Dedifferentiated amniotic fluid mesenchymal stem cell (primary cell): Measurements from ENCODE around the gene COASY.

Experiments
- DNase-seq: peaks from one replicate; pipeline ENCODE4 v3.0.0-alpha.2; 2016; ENCODE audit errors: extremely low spot score

COASY gene

DNA sequence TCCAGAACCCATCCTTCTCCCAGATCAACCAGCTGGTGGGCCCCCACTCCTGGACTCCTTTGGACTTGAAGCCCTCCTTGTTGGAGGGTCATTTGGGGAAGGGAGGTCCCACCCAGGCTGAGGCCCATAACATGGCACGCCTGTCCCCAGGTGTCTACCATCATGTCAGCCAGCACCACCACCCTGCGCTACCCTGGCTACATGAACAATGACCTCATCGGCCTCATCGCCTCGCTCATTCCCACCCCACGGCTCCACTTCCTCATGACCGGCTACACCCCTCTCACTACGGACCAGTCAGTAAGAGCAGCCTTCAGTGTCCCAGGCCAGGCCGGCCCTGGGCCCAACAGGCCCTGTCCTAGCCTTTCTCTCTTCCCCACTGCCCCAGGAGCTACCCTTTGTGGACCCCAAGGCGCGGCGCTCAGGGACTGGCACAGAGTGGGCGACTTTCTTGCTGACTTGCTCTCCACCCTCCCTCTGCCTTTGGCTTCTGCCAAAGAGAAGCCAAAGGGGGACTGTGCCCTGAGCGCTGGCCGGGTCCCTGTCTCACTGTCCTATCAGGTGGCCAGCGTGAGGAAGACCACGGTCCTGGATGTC, 51.8 kb downstream of the COASY start:
- no peak for DNase-seq
